Urinary bladder (tissue), 4 donors: Measurements from ENCODE around the gene NUFIP2. TPM values are rescaled to one million over a fixed set of nuclear protein-coding genes. Genes with fewer than 3 reads are reported as not detected.
"Not testable (repeated sequence)": the region's sequence is repeated elsewhere in the genome, so short reads cannot be mapped to it uniquely, and the experiment has no call there.

Experiments
- DNase-seq: peaks from one replicate; pipeline ENCODE4 v3.0.0-alpha.2; 2015; ENCODE audit errors: extremely low spot score
- H3K27ac ChIP-seq: one replicate; pipeline ENCODE4 v1.5.1; 2013; ENCODE audit warnings: low read depth, mild to moderate bottlenecking, moderate library complexity
- H3K36me3 ChIP-seq: one replicate; pipeline ENCODE4 v1.6.1; 2013; ENCODE audit warnings: mild to moderate bottlenecking, moderate library complexity; ENCODE audit not compliant: insufficient read depth
- H3K4me1 ChIP-seq: one replicate; pipeline ENCODE4 v1.6.1; 2013; ENCODE audit warnings: mild to moderate bottlenecking, moderate library complexity; ENCODE audit not compliant: insufficient read depth
- H3K4me3 ChIP-seq: one replicate; pipeline ENCODE4 v1.5.1; 2013; ENCODE audit warnings: low read depth, low read length
- WGBS: extraction: QIAGEN DNeasy Blood & Tissue Kit; methylation state at CpG from one replicate; pipeline ENCODE4 v1.1.7; 2013; 5-methylcytosine and 5-hydroxymethylcytosine counted together
- polyA plus RNA-seq: library from polyadenylated mRNA; stranded (reverse); fragments of 200-250 nt; gene quantifications from one replicate; pipeline ENCODE4 v1.2.3, GENCODE V29; 2013
- total RNA-seq: library from RNA; depleted of rRNA; stranded (reverse); fragments of >200 nt; gene quantifications from one replicate; pipeline ENCODE4 v1.2.3, GENCODE V29; 2014
- donor health status: healthy with polysubstance abuse.
- donor health status: healthy.

NUFIP2 gene
- total and polyA plus RNA-seq, 2 donors, result 11.0 to 71.4 TPM

- WGBS, result 86% methylated on average over 9 of the region's 9 CpGs
- Histone ChIP-seq H3K36me3 (no peaks in the 10 kb centered on the region), H3K4me1 (no peaks in the 10 kb centered on the region), H3K4me3 (no peak overlapping the region), H3K27ac (no peak overlapping the region)
- DNase-seq, result peak; percentile 11
Measured at GRCh38 chr17:29240968-29241963, 52.7 kb downstream of the NUFIP2 start.

- Histone ChIP-seq H3K27ac (no peak overlapping the region), H3K4me1 (no peaks in the 10 kb centered on the region), H3K4me3 (no peak overlapping the region), H3K36me3 (no peaks in the 10 kb centered on the region)
- WGBS, result 60% methylated on average over 2 of the region's 2 CpGs
- no peak for DNase-seq
Measured at GRCh38 chr17:29240477-29240876, 53.5 kb downstream of the NUFIP2 start.

DNA sequence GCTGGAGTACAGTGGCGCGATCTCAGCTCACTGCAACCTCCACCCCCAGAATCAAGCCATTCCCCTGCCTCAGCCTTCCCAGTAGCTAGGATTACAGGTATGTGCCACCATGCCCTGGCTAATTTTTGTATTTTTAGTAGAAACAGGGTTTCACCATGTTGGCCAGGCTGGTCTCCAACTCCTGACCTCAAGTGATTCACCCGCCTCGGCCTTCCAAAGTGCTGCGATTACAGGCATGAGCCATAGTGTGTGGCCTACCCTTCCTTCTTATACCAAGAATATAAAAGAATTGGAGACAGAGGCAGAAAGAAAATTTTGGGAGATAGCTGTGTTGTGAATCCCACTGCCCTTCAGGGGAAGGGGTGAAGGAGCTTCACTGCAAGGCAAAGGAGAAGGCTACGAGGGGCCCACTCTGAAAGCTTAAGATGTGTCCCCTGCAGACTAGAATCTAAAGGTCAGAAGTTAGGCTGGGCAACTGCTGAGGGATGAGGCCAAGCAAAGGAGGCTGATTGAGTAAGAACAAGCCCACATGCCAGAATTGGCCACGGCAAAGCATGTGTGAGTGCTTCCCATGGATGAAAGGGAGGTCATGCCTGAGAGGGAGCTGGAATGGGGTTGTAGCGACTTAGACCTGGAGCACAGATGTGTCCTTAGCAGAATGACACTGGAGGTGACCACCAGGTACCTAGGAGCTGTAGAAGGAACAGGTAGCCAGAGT is 55.7 kb downstream of the NUFIP2 start:
- 92% methylated on average over 8 of the region's 8 CpGs for WGBS
- Histone ChIP-seq H3K27ac (no peak overlapping the region), H3K4me1 (no peaks in the 10 kb centered on the region), H3K36me3 (no peaks in the 10 kb centered on the region), H3K4me3 (no peak overlapping the region)
- no peak for DNase-seq

DNA sequence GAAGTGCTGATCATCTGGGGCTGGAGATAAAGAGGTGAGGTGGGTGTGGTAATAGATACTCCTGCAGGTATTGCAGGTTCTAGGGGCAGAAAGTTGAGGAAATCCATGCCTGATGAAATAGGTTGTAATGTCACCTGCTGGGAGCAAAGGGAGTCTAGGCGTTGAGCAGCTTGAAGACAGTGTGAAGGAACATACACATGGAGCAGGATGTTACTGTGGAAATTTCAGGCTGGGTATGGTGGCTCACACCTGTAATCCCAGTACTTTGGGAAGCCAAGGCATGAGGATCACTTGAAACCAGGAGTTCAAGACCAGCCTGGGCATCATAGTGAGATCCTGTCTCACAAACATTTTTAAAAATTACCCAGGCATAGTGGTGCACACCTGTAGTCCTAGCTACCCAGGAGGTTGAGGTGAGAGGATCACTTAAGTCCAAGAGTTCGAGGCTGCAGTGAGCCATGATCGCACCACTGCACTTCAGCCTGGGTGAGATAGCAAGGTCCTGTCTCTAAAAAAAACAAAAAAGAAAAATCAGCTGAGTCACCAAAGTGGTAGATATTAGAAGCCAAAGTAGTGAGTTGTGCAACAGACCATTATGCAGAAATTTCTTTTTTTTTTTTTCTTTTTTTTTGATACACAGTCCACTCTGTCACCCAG is 56.3 kb downstream of the NUFIP2 start:
- H3K4me3 ChIP-seq, result no peak overlapping the region
- no peak for DNase-seq
- H3K27ac ChIP-seq, result no peak overlapping the region
- WGBS, result 88% methylated on average over 3 of the region's 3 CpGs
- no peaks in the 10 kb centered on the region for H3K36me3 ChIP-seq
- no peaks in the 10 kb centered on the region for H3K4me1 ChIP-seq

DNA sequence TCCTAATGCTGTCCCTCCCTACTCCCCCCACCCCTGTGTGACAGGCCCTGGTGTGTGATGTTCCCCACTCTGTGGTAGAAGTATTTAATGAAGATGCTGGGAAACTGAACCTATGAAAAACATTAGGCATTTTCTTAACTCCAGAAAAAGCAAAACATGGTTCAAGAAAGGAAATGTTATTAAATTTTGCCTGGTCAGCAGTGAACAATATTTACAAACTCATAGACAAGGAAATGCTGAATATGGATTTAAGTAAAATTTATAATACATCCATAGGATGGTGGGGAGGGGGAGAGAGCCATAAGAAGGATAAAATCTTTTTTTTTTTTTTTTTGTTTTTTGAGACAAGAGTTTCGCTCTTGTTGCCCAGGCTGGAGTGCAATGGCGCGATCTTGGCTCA is 58.0 kb downstream of the NUFIP2 start:
- Histone ChIP-seq H3K4me3 (no peak overlapping the region), H3K27ac (no peak overlapping the region), H3K36me3 (no peaks in the 10 kb centered on the region), H3K4me1 (no peaks in the 10 kb centered on the region)
- 97% methylated on average over 3 of the region's 3 CpGs for WGBS
- DNase-seq, result no peak

GRCh38 chr17:29234972-29235371 is 59.0 kb downstream of the NUFIP2 start:
- H3K4me3 ChIP-seq, H3K36me3 ChIP-seq, H3K4me1 ChIP-seq, DNase-seq, H3K27ac ChIP-seq: not testable (repeated sequence)
- 95% methylated on average over 7 of the region's 7 CpGs for WGBS

DNA sequence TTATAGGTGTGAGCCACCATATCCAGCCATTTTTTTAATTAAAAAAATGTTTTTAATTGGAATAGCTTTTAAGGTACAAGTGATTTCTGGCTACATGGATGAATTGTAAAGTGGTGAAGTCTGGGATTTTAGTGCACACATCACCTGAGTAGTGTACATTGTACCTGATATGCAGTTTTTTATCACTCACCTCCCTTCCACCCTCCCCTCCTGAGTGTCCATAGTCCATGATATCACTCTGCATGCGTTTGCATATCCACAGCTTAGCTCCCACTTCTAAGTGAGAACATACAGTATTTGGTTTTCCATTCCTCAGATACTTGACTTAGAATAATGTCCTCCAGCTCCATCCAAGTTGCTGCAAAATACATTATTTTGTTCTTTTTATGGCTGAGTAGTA is 60.6 kb downstream of the NUFIP2 start:
- Histone ChIP-seq H3K27ac (no peak overlapping the region), H3K4me1 (no peaks in the 10 kb centered on the region)

GRCh38 chr17:29225396-29225795 is 68.6 kb downstream of the NUFIP2 start:
- no peak overlapping the region for H3K4me3 ChIP-seq
- H3K36me3 ChIP-seq, result no peaks in the 10 kb centered on the region
- H3K27ac ChIP-seq, result no peak overlapping the region
- no peak for DNase-seq
- no peaks in the 10 kb centered on the region for H3K4me1 ChIP-seq

More for the DNA sequence above, 60.6 kb downstream of the NUFIP2 start:
- Histone ChIP-seq H3K36me3 (no peaks in the 10 kb centered on the region), H3K4me3 (no peak overlapping the region)
- 93% methylated on average over 1 of the region's 1 CpG for WGBS
- DNase-seq, result no peak

DNA sequence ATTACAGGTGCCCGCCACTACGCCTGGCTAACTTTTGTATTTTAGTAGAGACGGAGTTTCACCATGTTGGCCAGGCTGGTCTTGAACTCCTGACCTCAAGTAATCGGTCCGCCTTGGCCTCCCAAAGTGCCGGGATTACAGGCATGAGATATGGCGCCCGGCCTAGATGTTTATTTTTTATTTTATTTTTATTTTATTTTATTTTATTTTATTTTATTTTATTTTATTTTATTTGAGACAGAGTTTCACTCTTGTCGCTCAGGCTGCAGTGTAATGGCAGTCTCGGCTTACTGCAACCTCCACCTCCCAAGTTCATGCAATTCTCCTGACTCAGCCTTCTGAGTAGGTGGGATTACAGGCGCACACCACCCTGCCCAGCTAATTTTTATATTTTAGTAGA is 72.6 kb downstream of the NUFIP2 start:
- DNase-seq, H3K36me3 ChIP-seq, H3K4me3 ChIP-seq, H3K27ac ChIP-seq, H3K4me1 ChIP-seq: not testable (repeated sequence)
- WGBS, result 95% methylated on average over 11 of the region's 11 CpGs

DNA sequence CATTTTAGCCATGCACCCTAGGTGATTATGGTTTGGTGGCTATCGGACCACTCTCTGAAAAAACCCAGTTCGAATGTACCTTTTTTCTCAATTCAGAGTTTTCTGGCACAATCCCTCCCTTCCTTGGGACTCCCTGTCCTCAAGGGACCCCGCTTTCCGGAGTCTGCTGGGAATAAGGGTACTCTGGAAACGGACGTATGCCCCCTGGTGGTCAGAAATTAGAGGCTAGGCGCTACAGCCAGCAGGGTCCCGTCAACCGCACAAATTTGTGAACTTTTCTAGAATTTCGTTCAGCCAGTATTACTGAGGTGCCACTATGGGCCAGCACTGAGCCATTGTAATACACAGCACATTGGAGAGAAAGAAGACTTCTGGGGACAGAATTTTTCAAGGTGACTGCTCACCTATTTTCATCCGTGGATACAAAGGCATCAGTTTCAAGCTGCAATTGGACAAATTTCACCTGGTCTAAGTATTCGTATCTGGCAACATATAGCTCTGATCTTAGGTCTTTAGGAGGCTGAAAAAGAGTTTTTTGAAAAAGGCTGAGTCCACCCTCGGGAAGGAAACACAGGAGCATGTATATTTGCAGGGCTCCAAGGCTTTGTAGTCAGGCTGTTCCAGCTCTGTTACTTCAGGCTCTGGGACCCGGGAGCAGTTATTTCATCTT is 74.4 kb downstream of the NUFIP2 start:
- peak; percentile 43 for DNase-seq
- WGBS, result 14% methylated on average over 14 of the region's 14 CpGs
- H3K4me3 ChIP-seq, result no peak overlapping the region
- no peak overlapping the region for H3K27ac ChIP-seq
- H3K4me1 ChIP-seq, result no peaks in the 10 kb centered on the region
- H3K36me3 ChIP-seq, result no peaks in the 10 kb centered on the region

DNA sequence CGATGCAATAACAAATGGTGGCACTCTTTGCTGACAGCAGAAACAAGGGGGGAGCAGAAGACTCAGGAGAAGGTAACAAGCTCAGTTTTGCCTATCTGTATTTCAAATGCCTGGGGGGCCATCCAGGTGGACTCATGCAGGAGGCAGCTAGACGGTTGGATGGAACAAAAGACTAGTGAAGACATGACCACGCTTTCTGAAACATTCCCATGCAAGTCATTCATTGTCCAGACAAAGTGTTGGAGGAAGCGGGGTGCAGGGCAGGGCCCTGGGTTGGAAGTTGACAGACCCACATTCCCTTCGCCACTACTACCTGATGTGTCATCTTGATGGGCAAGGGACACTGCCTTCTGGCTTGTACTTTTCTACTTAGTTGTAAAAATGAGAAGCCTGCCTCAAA is 77.1 kb downstream of the NUFIP2 start:
- Histone ChIP-seq H3K4me1 (no peaks in the 10 kb centered on the region), H3K36me3 (no peaks in the 10 kb centered on the region), H3K4me3 (no peak overlapping the region), H3K27ac (no peak overlapping the region)
- no peak for DNase-seq
- WGBS, result 82% methylated on average over 5 of the region's 5 CpGs

DNA sequence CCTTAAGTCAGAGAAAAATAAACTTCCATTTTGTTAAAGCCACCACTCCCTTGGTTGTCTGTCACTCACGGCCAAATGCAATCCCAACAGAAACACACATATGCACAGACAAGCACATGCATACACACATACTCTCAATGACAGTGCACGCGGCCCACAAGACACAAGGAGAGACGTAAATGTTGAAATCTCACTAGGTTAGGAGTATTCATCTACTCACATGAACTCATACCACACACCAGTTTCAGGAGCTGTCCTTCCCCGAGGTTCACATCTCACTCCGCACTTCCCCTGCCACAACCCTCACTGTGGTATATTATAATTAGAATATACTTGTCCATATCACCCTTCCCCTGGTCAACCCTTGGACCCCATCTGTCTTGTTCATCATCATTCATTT is 77.8 kb downstream of the NUFIP2 start:
- no peaks in the 10 kb centered on the region for H3K36me3 ChIP-seq
- H3K27ac ChIP-seq, result no peak overlapping the region
- H3K4me3 ChIP-seq, result no peak overlapping the region
- 83% methylated on average over 6 of the region's 6 CpGs for WGBS
- no peak for DNase-seq
- no peaks in the 10 kb centered on the region for H3K4me1 ChIP-seq

GRCh38 chr17:29215717-29216116 is 78.2 kb downstream of the NUFIP2 start:
- H3K4me1 ChIP-seq, result no peaks in the 10 kb centered on the region
- 82% methylated on average over 4 of the region's 4 CpGs for WGBS
- no peak overlapping the region for H3K27ac ChIP-seq
- no peak for DNase-seq
- H3K4me3 ChIP-seq, result no peak overlapping the region
- no peaks in the 10 kb centered on the region for H3K36me3 ChIP-seq
